HepG2 (cell line): ENCODE measurements around the gene USP40. TPM values are rescaled to one million over a fixed set of nuclear protein-coding genes. Genes with fewer than 3 reads are reported as not detected.

ENCODE experiments used
- ATAC-seq: fragments of 200-7000 bp; cut with Tn5 transposase; 3 replicates; pipeline ENCODE4 v1.9.1; 2020; ENCODE audit warnings: mild to moderate bottlenecking, moderate library complexity
- BruUV-seq: library from RNA; stranded (reverse); fragments of 400-500 nt; replicated peaks from 2 replicates; lab custom pipeline; 2021; lab: Mats Ljungman, UMichigan
- CTCF ChIA-PET: fragments of 300-600 bp; formaldehyde crosslinking; extraction: SDS; loops from one replicate; lab custom pipeline; 2021; ENCODE audit warnings: low total read pairs, inconsistent platforms, low intra/inter-chr PET ratio; lab: Yijun Ruan, JAX
- POLR2A ChIA-PET: fragments of 350-600 bp; sonication (Branson Sonifier 250); formaldehyde crosslinking; loops from one replicate; lab custom pipeline; 2020; ENCODE audit warnings: antibody characterized with exemption, inconsistent platforms; lab: Yijun Ruan, JAX
- DNase-seq: peaks from one replicate; pipeline ENCODE4 v3.0.0-alpha.2; 2015; ENCODE audit warnings: low spot score
- FAIRE-seq: peaks from 3 replicates; lab custom pipeline; 2011; peaks lifted over from hg19 to GRCh38; lab: Jason Lieb, UNC
- H2AFZ ChIP-seq: one replicate; pipeline ENCODE4 v1.6.1; 2011; ENCODE audit warnings: low read length, inconsistent platforms
- H3K27ac ChIP-seq: fragments of 300-600 bp; 3 replicates; pipeline ENCODE4 v1.8.0; 2011; ENCODE audit warnings: mixed run types, mild to moderate bottlenecking, mixed read lengths, low read length, inconsistent platforms; ENCODE audit not compliant: insufficient read depth; ENCODE audit errors: extremely low read length
- H3K27me3 ChIP-seq, 2 experiments: fragments of 200-600 bp in 1 of 2; 2 replicates in 1 of 2; 3 replicates in 1 of 2; pipeline versions ENCODE4 v1.6.0 to v1.8.0; 2011; ENCODE audit warnings: low read length in 2 of 2, mild to moderate bottlenecking in 2 of 2, moderate library complexity in 2 of 2, inconsistent platforms in 1 of 2; ENCODE audit not compliant: insufficient read depth in 2 of 2, control insufficient read depth in 1 of 2
- H3K36me3 ChIP-seq, 2 experiments: fragments of 200-600 bp in 1 of 2; replicated peaks in 1 of 2; 2 replicates in 1 of 2; 3 replicates in 1 of 2; pipeline versions ENCODE4 v1.5.1 to v1.8.0; 2011; ENCODE audit warnings: low read length in 2 of 2, inconsistent platforms in 1 of 2; ENCODE audit not compliant: insufficient read depth in 2 of 2, control insufficient read depth in 1 of 2
- H3K4me1 ChIP-seq: 2 replicates; pipeline ENCODE4 v1.5.1; 2012; ENCODE audit warnings: low read length, inconsistent platforms; ENCODE audit not compliant: insufficient read depth
- H3K4me2 ChIP-seq: 2 replicates; pipeline ENCODE4 v1.6.0; 2011; ENCODE audit warnings: low read depth, low read length, inconsistent platforms
- H3K4me3 ChIP-seq, 3 experiments: fragments of 200-600 bp in 1 of 3; sonication (generic), shearing (Covaris generic) in 1 of 3; replicated peaks in 1 of 3; 2 replicates each; pipeline ENCODE4 v1.5.1; 2011 to 2016; ENCODE audit warnings: low read length in 3 of 3, inconsistent platforms in 2 of 3, low read depth in 2 of 3, mild to moderate bottlenecking in 2 of 3, control low read depth in 1 of 3, mixed read lengths in 1 of 3; ENCODE audit not compliant: insufficient read depth in 1 of 3
- H3K79me2 ChIP-seq: one replicate; pipeline ENCODE4 v1.6.1; 2011; ENCODE audit warnings: low read length, inconsistent platforms; ENCODE audit not compliant: insufficient read depth
- H3K9ac ChIP-seq: 2 replicates; pipeline ENCODE4 v1.6.0; 2011; ENCODE audit warnings: mild to moderate bottlenecking, low read depth, low read length, inconsistent platforms; ENCODE audit not compliant: insufficient read depth
- H3K9me3 ChIP-seq: 2 replicates; pipeline ENCODE4 v1.5.1; 2012; ENCODE audit warnings: mild to moderate bottlenecking, low read length
- H4K20me1 ChIP-seq: 2 replicates; pipeline ENCODE4 v1.6.0; 2011; ENCODE audit warnings: inconsistent platforms, mild to moderate bottlenecking, low read length, moderate library complexity; ENCODE audit not compliant: insufficient read depth
- RARG ChIP-seq: sonication (generic); formaldehyde crosslinking; IDR thresholded peaks from 2 replicates; pipeline ENCODE4 v1.4.0; 2020; ENCODE audit warnings: low read depth, mild to moderate bottlenecking, missing genetic modification reagents
- REST ChIP-seq, 2 experiments: IDR thresholded peaks; 2 replicates each; pipeline ENCODE4 v1.6.1; 2011 to 2012; ENCODE audit warnings: low read length in 2 of 2, borderline replicate concordance in 1 of 2, low read depth in 1 of 2, mild to moderate bottlenecking in 1 of 2, moderate library complexity in 1 of 2
- ZNF572 ChIP-seq: sonication (generic); formaldehyde crosslinking; IDR thresholded peaks from 2 replicates; pipeline ENCODE4 v1.5.1; 2020; ENCODE audit warnings: mild to moderate bottlenecking, missing genetic modification reagents
- WGBS: methylation state at CpG from one replicate; pipeline ENCODE4 v1.1.6; 2017; ENCODE audit warnings: low lambda C conversion rate; 5-methylcytosine and 5-hydroxymethylcytosine counted together
- in situ Hi-C: cut with HindIII; loops from 2 replicates; pipeline ENCODE4 v1.10.0; 2017; ENCODE audit warnings: low pct_unique_long_range_greater_than_20kb; ENCODE audit not compliant: extremely low pct_ligation_motif_present
- intact Hi-C: fragments of 100-400 bp; cut with micrococcal nuclease; formaldehyde crosslinking; loops from one replicate; pipeline ENCODE4 v1.10.0; 2022; ENCODE audit not compliant: unreplicated experiment
- polyA plus RNA-seq, 8 experiments: library from polyadenylated mRNA; depleted of rRNA in 3 of 8; stranded (reverse) in 7 of 8; unstranded in 1 of 8; fragments of >200 nt; fragmentation: Illumina TruSeq in 4 of 8; extraction: Trizol in 4 of 8; gene quantifications; 2 replicates each; pipeline versions ENCODE4 v1.2.1 to v1.2.3, GENCODE V29; 2011 to 2016; ENCODE audit warnings: low read depth in 4 of 8, missing spikeins in 1 of 8, mixed read lengths in 1 of 8; ENCODE audit not compliant: insufficient read depth in 1 of 8
- total RNA-seq, 5 experiments: library from RNA; depleted of rRNA; stranded (reverse); fragments of >200 nt; fragmentation: Illumina TruSeq; extraction: Trizol; gene quantifications; 2 replicates each; pipeline ENCODE4 v1.2.3, GENCODE V29; 2016; ENCODE audit warnings: low read depth in 1 of 5

USP40 gene
- total and polyA plus RNA-seq, 2 of the 13 experiments (the other 11 are each of a cell fraction or from before 2014, with no cell fraction given) = 41.0 to 46.3 TPM

DNA sequence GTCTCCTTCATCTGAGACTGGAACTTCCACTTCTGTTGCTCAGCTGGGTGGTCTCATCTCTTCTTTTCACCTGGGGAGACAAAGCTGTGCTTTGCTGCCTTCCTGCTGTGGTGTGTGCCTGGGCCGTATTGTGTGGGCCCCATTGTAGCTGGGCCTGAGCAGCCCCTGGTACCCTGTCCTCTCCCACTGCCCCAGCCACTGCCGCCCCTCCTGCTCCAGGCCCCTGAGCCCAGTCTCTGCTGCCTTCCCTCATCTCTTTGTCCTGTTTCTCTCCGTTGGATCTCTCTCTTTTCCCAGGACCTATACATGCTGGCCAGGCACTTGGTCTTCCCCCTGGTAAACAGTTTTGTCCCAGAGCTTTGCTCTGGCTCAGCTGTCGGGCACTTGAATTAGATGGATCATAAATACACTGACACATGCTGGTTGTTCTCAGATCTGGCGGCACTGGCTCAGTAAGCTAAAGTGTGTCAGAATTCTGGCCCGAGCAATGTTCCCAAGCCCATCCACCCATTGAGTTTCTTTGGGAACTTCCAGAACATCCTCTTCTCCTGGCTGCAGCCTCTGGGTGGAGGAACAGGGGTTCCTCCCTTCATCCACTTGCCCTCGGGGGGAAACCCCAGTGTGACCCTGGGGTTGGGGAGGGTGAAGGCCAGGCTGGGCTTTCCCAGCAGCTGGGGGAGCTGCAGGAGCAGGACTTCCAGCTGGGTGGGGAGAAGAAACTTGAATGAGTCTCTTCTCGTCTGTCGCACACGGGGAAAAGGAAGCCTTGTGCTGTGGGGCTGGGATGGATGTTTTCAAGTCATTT, 113.3 kb downstream of the USP40 start (continued):
- TF ChIP-seq RARG (CRISPR knock-in tag) = no peak

GRCh38 chr2:233451950-233452349, 114.6 kb downstream of the USP40 start:
- no peak overlapping the region for H3K4me3 ChIP-seq
- no peak for TF ChIP-seq REST (IDR thresholded peaks at IDR 0.05; ENCODE audit: borderline replicate concordance in 1 of 2, low read depth in 1 of 2, low read length in 2 of 2)
- no peak for TF ChIP-seq ZNF572 (CRISPR knock-in tag)
- TF ChIP-seq, all 625 proteins: peak for 0
- Histone ChIP-seq H3K4me1 (peaks cover 10% of the 10 kb centered on the region), H3K9me3 (no peaks in the 10 kb centered on the region), H3K9ac (no peak overlapping the region), H3K36me3 (peaks cover 51 to 93% of the 10 kb centered on the region in 2 experiments), H2AFZ (no peak overlapping the region), H4K20me1 (no peaks in the 10 kb centered on the region), H3K27me3 (no peaks in the 10 kb centered on the region), H3K79me2 (no peaks in the 10 kb centered on the region), H3K4me2 (no peak overlapping the region), H3K27ac (no peak overlapping the region)
- in situ Hi-C loops (no loop called here), intact Hi-C loops (no loop called here)
- ChIA-PET CTCF (no interaction called here), POLR2A (no interaction called here)
- ATAC-seq = no peak
- 92% methylated on average over 9 of the region's 9 CpGs for WGBS
- no peak for FAIRE-seq
- BruUV-seq = no TSS peak
- no peak for DNase-seq
